Hepatocyte (in vitro differentiated cells): ENCODE measurements around the gene UBR1. TPM values are rescaled to one million over a fixed set of nuclear protein-coding genes. Genes with fewer than 3 reads are reported as not detected.
"Not testable (repeated sequence)": the region's sequence is repeated elsewhere in the genome, so short reads cannot be mapped to it uniquely, and the experiment has no call there.

Experiments
- DNase-seq: peaks from one replicate; pipeline ENCODE4 v3.0.0-alpha.2; 2016; ENCODE audit warnings: low spot score
- H2AFZ ChIP-seq: fragments of 200-600 bp; sonication (generic); 2 replicates; pipeline ENCODE4 v1.6.0; 2016; ENCODE audit warnings: antibody characterized with exemption, mild to moderate bottlenecking
- H3K27ac ChIP-seq: fragments of 200-600 bp; sonication (generic); 2 replicates; pipeline ENCODE4 v1.5.1; 2016; ENCODE audit warnings: mild to moderate bottlenecking
- H3K27me3 ChIP-seq: fragments of 200-600 bp; sonication (generic); 2 replicates; pipeline ENCODE4 v1.6.1; 2016
- H3K36me3 ChIP-seq: fragments of 200-600 bp; sonication (generic); replicated peaks from 2 replicates; pipeline ENCODE4 v1.5.1; 2016; ENCODE audit warnings: low read depth; ENCODE audit not compliant: insufficient read depth
- H3K4me1 ChIP-seq: fragments of 200-600 bp; sonication (generic); 2 replicates; pipeline ENCODE4 v1.5.1; 2016; ENCODE audit warnings: mild to moderate bottlenecking, moderate library complexity; ENCODE audit not compliant: insufficient read depth
- H3K4me2 ChIP-seq: fragments of 200-600 bp; sonication (generic); 2 replicates; pipeline ENCODE4 v1.6.0; 2016
- H3K4me3 ChIP-seq: fragments of 200-600 bp; sonication (generic); 2 replicates; pipeline ENCODE4 v1.5.1; 2016; ENCODE audit warnings: mild to moderate bottlenecking
- H3K79me2 ChIP-seq: fragments of 200-600 bp; sonication (generic); 2 replicates; pipeline ENCODE4 v1.6.0; 2017; ENCODE audit warnings: mild to moderate bottlenecking
- H3K9me2 ChIP-seq: fragments of 200-600 bp; sonication (generic); replicated peaks from 2 replicates; pipeline ENCODE4 v1.6.0; 2017; ENCODE audit warnings: mild to moderate bottlenecking; ENCODE audit not compliant: insufficient read depth
- H3K9me3 ChIP-seq: fragments of 200-600 bp; sonication (generic); 2 replicates; pipeline ENCODE4 v1.5.1; 2016; ENCODE audit warnings: low read depth, mild to moderate bottlenecking
- H4K20me1 ChIP-seq: fragments of 200-600 bp; sonication (generic); 2 replicates; pipeline ENCODE4 v1.6.0; 2016; ENCODE audit warnings: mild to moderate bottlenecking; ENCODE audit not compliant: insufficient read depth, poor library complexity, severe bottlenecking
- EZH2 ChIP-seq: fragments of 200-600 bp; sonication (generic); IDR thresholded peaks from 2 replicates; pipeline ENCODE4 v1.6.1; 2016; ENCODE audit warnings: antibody characterized with exemption, mild to moderate bottlenecking, borderline replicate concordance
- EZH2phosphoT487 ChIP-seq: fragments of 200-600 bp; sonication (generic); IDR thresholded peaks from one replicate; pipeline ENCODE4 v1.6.1; 2018; ENCODE audit warnings: antibody characterized with exemption, mild to moderate bottlenecking, low read depth, moderate library complexity; ENCODE audit not compliant: unreplicated experiment, severe bottlenecking
- WGBS: methylation state at CpG from one replicate; pipeline ENCODE4 v1.1.6; 2016; ENCODE audit warnings: low lambda C conversion rate; ENCODE audit errors: missing lambda C conversion rate; 5-methylcytosine and 5-hydroxymethylcytosine counted together
- polyA plus RNA-seq: library from polyadenylated mRNA; unstranded; fragments of >200 nt; fragmentation: Nextera tagmentation; extraction: Ambion mirVana; gene quantifications from 2 replicates; pipeline ENCODE4 v1.2.1, GENCODE V29; 2016
- total RNA-seq: library from RNA; depleted of rRNA; stranded (reverse); fragments of >200 nt; gene quantifications from 2 replicates; pipeline ENCODE4 v1.2.3, GENCODE V29; 2014
- TF ChIP-seq, protein P1 (sequence below): fragments of 200-600 bp; sonication (generic); IDR thresholded peaks from 2 replicates; pipeline ENCODE4 v1.5.1; 2016; ENCODE audit warnings: antibody characterized with exemption, mild to moderate bottlenecking; ENCODE audit not compliant: poor library complexity

Gene UBR1
- total and polyA plus RNA-seq, 2 experiments from 2014 or later, result 14.8 to 32.5 TPM

DNA sequence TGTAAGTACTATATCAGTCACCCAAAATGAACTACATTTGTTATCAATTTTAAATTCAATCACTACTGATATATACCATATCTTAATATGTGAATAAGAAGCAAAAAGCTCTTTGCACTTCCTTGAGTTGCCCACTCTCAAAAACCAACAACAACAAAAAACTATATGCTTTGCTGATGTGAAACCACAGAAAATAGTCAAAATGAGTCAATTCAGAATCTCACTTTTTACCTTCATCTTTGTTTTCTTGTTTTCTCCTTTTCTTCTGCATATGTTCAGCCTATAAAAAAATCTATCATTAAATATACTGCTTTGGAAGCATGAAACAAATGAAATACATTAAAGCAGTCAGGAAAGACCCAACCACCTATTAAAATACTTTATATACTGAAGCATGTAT lies 80.7 kb downstream of the UBR1 start:
- H3K27me3 ChIP-seq, result no peaks in the 10 kb centered on the region
- H2AFZ ChIP-seq, result no peak overlapping the region
- TF ChIP-seq EZH2phosphoT487 (no peak), EZH2 (no peak)
- TF ChIP-seq, protein P1, sequence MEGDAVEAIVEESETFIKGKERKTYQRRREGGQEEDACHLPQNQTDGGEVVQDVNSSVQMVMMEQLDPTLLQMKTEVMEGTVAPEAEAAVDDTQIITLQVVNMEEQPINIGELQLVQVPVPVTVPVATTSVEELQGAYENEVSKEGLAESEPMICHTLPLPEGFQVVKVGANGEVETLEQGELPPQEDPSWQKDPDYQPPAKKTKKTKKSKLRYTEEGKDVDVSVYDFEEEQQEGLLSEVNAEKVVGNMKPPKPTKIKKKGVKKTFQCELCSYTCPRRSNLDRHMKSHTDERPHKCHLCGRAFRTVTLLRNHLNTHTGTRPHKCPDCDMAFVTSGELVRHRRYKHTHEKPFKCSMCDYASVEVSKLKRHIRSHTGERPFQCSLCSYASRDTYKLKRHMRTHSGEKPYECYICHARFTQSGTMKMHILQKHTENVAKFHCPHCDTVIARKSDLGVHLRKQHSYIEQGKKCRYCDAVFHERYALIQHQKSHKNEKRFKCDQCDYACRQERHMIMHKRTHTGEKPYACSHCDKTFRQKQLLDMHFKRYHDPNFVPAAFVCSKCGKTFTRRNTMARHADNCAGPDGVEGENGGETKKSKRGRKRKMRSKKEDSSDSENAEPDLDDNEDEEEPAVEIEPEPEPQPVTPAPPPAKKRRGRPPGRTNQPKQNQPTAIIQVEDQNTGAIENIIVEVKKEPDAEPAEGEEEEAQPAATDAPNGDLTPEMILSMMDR, result no peak
- H3K9me2 ChIP-seq, result no peaks in the 10 kb centered on the region
- no peaks in the 10 kb centered on the region for H3K4me1 ChIP-seq
- H3K4me2 ChIP-seq, result no peak overlapping the region
- no peak overlapping the region for H3K4me3 ChIP-seq
- no peaks in the 10 kb centered on the region for H3K9me3 ChIP-seq
- H3K79me2 ChIP-seq, result no peaks in the 10 kb centered on the region
- H3K36me3 ChIP-seq, result no peaks in the 10 kb centered on the region
- DNase-seq, result no peak
- H3K27ac ChIP-seq, result no peak overlapping the region
- H4K20me1 ChIP-seq, result no peaks in the 10 kb centered on the region

DNA sequence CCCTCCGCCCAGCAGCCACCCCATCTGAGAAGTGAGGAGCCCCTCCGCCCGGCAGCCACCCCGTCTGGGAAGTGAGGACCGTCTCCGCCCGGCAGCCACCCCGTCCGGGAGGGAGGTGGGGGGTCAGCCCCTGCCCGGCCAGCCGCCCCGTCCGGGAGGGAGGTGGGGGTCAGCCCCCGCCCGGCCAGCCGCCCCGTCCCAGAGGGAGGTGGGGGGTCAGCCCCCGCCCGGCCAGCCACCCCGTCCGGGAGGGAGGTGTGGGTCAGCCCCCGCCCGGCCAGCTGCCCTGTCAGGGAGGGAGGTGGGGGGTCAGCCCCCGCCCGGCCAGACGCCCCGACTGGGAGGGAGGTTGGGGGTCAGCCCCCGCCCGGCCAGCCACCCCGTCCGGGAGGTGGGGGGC lies 91.2 kb downstream of the UBR1 start:
- H3K27me3 ChIP-seq, H3K79me2 ChIP-seq, H3K4me1 ChIP-seq, H3K27ac ChIP-seq, H3K36me3 ChIP-seq, DNase-seq, H4K20me1 ChIP-seq, H3K9me2 ChIP-seq, H3K4me2 ChIP-seq, H3K9me3 ChIP-seq, H3K4me3 ChIP-seq, H2AFZ ChIP-seq: not testable (repeated sequence)
- WGBS, result 100% methylated on average over 4 of the region's 31 CpGs

DNA sequence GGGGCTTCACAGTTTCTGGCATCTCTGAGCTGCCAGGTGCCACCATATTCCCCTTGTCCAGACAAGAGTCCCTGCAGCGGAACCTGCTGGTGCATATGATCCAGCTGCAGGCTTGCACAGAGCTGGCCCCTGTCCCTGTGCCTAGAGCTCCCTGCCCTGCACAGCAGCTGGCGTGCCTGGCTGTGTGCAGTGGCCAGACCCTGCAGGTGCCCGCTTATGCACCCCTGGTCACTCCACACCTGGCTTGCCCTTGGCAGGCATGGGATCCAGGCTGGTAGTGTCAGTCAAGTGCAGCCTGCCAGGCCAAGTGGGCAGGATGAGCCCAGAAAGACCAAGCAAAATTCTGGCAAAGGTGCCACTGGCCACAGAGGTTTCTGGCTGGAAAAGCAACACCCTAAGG lies 96.6 kb downstream of the UBR1 start:
- Histone ChIP-seq H3K36me3 (no peaks in the 10 kb centered on the region), H3K27me3 (no peaks in the 10 kb centered on the region), H4K20me1 (no peaks in the 10 kb centered on the region), H3K4me3 (no peak overlapping the region), H3K4me2 (no peak overlapping the region), H3K9me2 (no peaks in the 10 kb centered on the region), H3K9me3 (no peaks in the 10 kb centered on the region), H3K4me1 (no peaks in the 10 kb centered on the region), H3K27ac (no peak overlapping the region), H3K79me2 (no peaks in the 10 kb centered on the region), H2AFZ (no peak overlapping the region)
- no peak for DNase-seq
- WGBS, result 100% methylated on average over 3 of the region's 3 CpGs
- TF ChIP-seq, protein P1, result no peak
- TF ChIP-seq EZH2, result no peak
- no peak for TF ChIP-seq EZH2phosphoT487

DNA sequence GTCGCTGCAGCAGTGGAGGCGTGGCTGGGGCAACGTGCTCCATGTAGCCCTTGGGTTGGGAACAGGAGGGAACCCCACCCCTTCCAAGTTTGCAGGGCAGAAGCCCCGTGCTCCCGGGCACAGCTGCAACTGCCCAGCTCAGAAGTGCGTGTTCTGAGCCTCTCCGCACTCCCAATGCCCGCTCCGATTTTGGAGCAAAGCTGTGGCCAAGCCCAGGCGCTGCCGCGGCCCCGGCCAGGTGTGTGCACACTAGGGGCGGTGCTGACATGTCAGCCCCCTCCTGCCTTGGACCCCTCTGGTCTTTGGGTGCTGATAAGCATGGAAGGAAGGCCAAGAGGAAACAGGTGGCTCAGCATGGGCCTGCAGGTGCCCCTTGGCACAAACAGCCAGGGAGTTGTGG lies 97.7 kb downstream of the UBR1 start:
- TF ChIP-seq, protein P1, result no peak
- H3K36me3 ChIP-seq, result no peaks in the 10 kb centered on the region
- DNase-seq, result no peak

More for the DNA sequence above, 97.7 kb downstream of the UBR1 start:
- no peaks in the 10 kb centered on the region for H3K9me2 ChIP-seq
- no peaks in the 10 kb centered on the region for H3K27me3 ChIP-seq
- WGBS, result 96% methylated on average over 14 of the region's 14 CpGs
- no peaks in the 10 kb centered on the region for H3K79me2 ChIP-seq
- H3K27ac ChIP-seq, result no peak overlapping the region
- no peaks in the 10 kb centered on the region for H4K20me1 ChIP-seq
- no peak overlapping the region for H3K4me3 ChIP-seq
- no peak overlapping the region for H3K4me2 ChIP-seq
- H2AFZ ChIP-seq, result no peak overlapping the region
- H3K4me1 ChIP-seq, result no peaks in the 10 kb centered on the region
- H3K9me3 ChIP-seq, result no peaks in the 10 kb centered on the region
